LNCaP clone FGC (cell line): ENCODE data around the gene OR6B2.

Experiments
- DNase-seq: peaks from one replicate; pipeline ENCODE4 v3.0.0-alpha.2; 2011; ENCODE audit warnings: low read depth
- H3K4me3 ChIP-seq: 2 replicates; pipeline ENCODE4 v1.5.1; 2011; ENCODE audit warnings: mild to moderate bottlenecking, low read depth, low read length, control low read depth
- TF ChIP-seq, protein P1 (sequence below): IDR thresholded peaks from 2 replicates; pipeline ENCODE4 v1.5.1; 2012; ENCODE audit warnings: mild to moderate bottlenecking; ENCODE audit not compliant: control insufficient read depth, insufficient read depth; ENCODE audit errors: extremely low read depth

OR6B2 gene

DNA sequence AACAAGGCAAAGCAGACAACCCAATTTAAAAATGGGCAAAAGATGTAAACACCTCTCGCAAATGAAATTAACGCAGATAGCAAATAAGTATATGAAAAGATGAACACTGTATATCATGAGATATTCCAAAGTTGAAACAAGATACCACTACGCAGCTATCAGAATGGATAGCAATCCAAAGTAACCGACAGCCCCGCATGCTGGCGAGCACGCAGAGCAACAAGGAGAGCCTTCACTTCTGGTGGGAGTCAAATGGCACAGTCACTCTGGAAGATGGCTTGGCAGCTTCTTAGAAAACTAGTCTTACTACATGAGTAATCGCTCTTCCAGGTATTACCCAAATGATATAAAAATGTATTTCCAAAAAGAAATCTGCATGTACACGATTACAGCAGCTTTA, 6.4 kb downstream of the OR6B2 start:
- DNase-seq: no peak
- peak overlapping the region; percentile 91; the same call in 1 of the 2 replicates for H3K4me3 ChIP-seq
- TF ChIP-seq, protein P1, sequence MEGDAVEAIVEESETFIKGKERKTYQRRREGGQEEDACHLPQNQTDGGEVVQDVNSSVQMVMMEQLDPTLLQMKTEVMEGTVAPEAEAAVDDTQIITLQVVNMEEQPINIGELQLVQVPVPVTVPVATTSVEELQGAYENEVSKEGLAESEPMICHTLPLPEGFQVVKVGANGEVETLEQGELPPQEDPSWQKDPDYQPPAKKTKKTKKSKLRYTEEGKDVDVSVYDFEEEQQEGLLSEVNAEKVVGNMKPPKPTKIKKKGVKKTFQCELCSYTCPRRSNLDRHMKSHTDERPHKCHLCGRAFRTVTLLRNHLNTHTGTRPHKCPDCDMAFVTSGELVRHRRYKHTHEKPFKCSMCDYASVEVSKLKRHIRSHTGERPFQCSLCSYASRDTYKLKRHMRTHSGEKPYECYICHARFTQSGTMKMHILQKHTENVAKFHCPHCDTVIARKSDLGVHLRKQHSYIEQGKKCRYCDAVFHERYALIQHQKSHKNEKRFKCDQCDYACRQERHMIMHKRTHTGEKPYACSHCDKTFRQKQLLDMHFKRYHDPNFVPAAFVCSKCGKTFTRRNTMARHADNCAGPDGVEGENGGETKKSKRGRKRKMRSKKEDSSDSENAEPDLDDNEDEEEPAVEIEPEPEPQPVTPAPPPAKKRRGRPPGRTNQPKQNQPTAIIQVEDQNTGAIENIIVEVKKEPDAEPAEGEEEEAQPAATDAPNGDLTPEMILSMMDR: no peak

DNA sequence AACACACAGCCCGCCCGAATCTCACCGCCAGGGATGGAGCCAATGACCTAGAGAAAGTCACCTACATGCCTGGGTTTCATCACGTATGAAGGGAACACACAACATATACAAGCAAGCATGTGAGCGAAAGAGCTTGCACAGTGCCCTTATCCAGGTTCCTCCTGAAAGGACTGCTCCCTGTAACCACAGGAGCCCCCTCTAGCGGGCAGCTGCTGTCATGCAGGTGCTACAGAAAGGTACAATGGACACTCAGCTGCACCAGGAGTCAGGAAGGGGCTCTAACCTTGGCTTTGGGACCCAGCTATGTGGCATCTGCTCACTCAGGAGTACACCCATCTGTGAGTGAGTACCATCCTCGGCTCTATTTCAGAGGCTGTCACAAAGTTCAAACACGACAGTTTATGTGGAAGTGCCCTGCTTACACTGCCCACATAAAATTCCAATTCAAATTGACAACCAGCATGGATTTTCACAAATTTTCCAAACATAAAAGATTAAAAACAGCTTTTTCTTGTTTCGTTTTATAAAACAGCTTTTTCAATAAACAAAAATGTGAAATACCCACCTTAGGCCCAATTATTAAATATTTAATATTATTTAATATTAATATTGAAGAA, 8.6 kb downstream of the OR6B2 start:
- TF ChIP-seq, protein P1: peak; percentile 79
- DNase-seq: no peak
- no peak overlapping the region for H3K4me3 ChIP-seq

DNA sequence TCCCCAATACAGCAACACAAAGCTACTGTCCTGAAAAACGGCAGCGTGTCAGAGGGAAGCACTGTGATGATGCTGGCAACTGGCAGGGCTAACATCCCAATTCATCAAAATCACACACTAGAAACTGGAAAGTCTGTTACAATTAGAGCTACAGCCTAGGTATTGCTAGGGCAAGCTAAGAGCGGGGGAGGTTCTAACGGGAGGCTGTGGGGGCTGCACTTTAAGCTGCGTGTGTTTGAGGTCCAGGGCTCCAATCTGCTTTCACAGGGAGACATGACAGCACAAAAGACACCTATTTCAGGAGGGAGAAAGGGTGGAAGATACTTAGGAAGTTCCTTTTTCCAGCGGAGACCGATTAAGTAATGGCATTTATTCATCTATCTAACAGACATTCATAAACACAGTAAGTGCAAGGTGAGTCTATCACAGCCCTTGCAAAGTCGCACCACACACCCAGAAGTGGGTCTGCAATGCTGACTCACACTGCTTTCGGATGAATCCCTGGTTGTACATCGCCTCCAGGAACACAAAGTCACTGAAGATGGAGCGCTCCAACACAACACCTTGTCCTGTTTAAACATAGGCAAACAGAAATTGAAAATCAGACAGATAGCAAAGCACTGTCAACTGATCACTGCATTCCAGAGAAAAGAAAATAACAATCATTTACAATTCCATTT, 12.0 kb downstream of the OR6B2 start:
- no peak for DNase-seq
- TF ChIP-seq, protein P1: no peak
- H3K4me3 ChIP-seq: no peak overlapping the region

DNA sequence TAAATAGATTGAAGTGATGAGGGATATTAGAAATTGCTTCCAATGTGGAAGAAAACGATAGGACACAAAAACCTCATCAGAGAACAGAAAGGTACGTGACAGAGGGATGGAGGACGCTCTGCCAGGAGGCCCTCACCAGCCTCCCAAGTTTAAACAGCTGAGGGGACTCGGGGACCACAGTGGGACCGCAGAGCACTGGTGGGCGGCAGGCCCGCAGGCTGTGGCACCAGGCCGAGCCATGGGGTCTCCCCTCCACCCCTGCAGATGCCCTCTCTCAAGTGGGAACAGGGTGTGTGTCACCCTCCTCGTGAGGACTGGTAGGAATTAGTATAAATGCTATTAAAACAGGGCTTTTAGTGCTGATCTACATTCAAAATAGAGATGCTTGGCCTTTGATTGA, 15.9 kb downstream of the OR6B2 start:
- TF ChIP-seq, protein P1: no peak
- H3K4me3 ChIP-seq: no peak overlapping the region
- no peak for DNase-seq

DNA sequence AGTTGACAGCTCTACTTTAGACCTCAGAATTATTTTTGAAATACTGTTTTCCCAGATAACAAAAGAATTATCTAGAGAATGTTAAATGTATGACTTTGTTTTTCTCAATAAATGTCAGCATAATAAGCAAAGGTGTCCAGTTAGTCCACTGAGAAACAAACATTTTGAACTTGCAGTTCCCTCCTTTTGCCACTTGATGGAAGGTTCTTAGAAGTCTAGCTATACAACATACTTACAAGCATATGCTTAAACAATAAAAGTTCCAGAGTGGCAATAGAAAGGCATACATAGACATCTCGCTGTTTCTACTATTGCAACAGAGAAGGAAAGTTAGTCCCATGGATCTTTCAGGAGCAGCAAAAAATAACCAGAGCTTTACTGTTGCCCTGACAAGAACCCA, 16.9 kb downstream of the OR6B2 start:
- H3K4me3 ChIP-seq: no peak overlapping the region
- DNase-seq: no peak
- TF ChIP-seq, protein P1: 0 out of 2 replicates have a peak, but pooled peaks have one; percentile 15

DNA sequence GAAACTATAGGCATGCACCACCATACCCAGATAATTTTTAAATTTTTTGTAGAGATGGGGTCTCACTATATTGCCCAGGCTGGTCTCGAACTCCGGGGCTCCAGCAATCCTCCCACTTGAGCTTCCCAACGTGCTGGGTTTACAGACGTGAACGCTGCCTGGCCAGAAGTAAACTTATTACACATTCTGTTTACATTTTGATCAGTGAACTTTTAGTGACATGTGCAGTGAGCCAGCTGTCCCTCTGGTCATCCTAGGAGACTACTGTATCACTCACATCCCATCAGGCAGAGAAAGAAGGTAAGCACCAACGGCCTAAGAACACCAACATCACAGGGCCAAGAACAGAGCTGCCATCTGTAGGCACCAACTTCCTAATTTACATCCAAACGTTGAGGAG, 27.2 kb downstream of the OR6B2 start:
- no peak overlapping the region for H3K4me3 ChIP-seq
- DNase-seq: no peak
- TF ChIP-seq, protein P1: no peak
